ENCODE data around the gene RFXAP. TPM values are rescaled to one million over a fixed set of nuclear protein-coding genes. Genes with fewer than 3 reads are reported as not detected.

Gene RFXAP
- total RNA-seq, 1 experiment from 2014 or later = 4.4 TPM

DNA sequence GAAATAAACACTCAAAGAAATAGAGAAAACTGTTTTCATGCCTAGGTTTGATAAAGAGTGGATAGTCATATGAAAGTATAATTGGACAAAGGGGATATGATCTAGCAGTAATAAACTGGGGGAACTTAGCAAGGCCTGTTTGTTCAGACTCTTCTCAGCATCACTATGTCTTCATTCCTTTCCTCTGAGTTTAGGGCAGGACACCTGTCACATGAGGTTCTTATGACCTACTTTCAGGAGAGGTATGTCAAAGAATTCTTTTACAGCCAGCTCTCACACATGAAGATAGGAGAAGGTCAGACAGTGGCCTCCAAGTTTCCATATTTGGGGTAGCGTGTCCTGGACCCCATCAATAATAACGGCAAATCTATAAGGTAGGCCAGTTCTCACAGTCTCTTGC is 11.4 kb upstream of the RFXAP start:
- Histone ChIP-seq H3K4me3 (replicated peaks in 1 of 2; ENCODE audit: low read depth in 1 of 2, low read length in 2 of 2) (no peak overlapping the region), H3K27ac (ENCODE audit: low read depth, low read length) (no peak overlapping the region), H2AFZ (ENCODE audit: low read depth, low read length, poor library complexity, severe bottlenecking) (no peak overlapping the region), H3K79me2 (ENCODE audit: insufficient read depth, low read length) (no peaks in the 10 kb centered on the region), H4K20me1 (ENCODE audit: insufficient read depth) (no peaks in the 10 kb centered on the region), H3K4me2 (ENCODE audit: low read length) (no peak overlapping the region), H3K4me1 (ENCODE audit: control insufficient read depth in 1 of 2, insufficient read depth in 2 of 2, low read length in 2 of 2) (no peaks in the 10 kb centered on the region), H3K9me2 (ENCODE audit: insufficient read depth) (no peaks in the 10 kb centered on the region), H3K9ac (ENCODE audit: low read length) (no peak overlapping the region), H3K36me3 (ENCODE audit: control insufficient read depth in 1 of 2, insufficient read depth in 2 of 2, low read length in 2 of 2) (no peaks in the 10 kb centered on the region), H3K9me3 (ENCODE audit: control insufficient read depth in 1 of 2, insufficient read depth in 1 of 2, low read depth in 1 of 2, low read length in 2 of 2) (no peaks in the 10 kb centered on the region), H3K27me3 (ENCODE audit: insufficient read depth, low read length) (no peaks in the 10 kb centered on the region)
- BruUV-seq (replicated peaks) = no TSS peak
- CTCF ChIA-PET = no interaction called here
- DNase-seq (ENCODE audit: low read depth, low spot score) (no peak), ATAC-seq (no peak)
- no peak for TF ChIP-seq RAD21 (IDR thresholded peaks at IDR 0.05; ENCODE audit: low read depth)
- no peak for TF ChIP-seq CEBPB (IDR thresholded peaks at IDR 0.05; ENCODE audit: low read depth)
- intact Hi-C loops (cut with micrococcal nuclease) = no loop called here
- POLR2A ChIA-PET = no interaction called here
- RAD21 ChIA-PET (ENCODE audit: low non-redundant PET in 1 of 2, low total read pairs in 2 of 2, uncharacterized antibody in 2 of 2, unreplicated experiment in 2 of 2) = no interaction called here

DNA sequence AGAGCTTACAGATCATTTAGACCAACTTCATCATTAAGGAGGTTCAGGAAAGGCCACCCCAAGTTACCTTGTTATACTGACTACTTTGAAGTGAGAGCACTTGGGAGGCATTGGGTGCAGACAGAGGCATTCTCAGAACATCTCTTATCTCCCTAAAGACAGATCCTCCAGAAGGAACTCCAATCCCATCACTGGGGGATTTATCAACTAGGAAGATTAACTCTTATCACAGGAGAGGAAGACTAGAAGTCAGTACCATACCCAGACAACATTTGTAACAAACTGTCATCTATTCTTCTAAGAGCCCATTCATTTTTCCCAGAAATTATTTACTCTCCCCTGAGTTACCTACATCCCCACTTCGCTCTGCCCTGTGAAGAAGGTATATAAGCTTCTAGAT is 5.8 kb upstream of the RFXAP start:
- no peaks in the 10 kb centered on the region for H3K79me2 ChIP-seq (ENCODE audit: insufficient read depth, low read length)
- H3K27ac ChIP-seq (ENCODE audit: low read depth, low read length) = no peak overlapping the region
- no peak for ATAC-seq
- no peak overlapping the region for H3K4me2 ChIP-seq (ENCODE audit: low read length)
- no peak overlapping the region for H2AFZ ChIP-seq (ENCODE audit: low read depth, low read length, poor library complexity, severe bottlenecking)
- BruUV-seq (replicated peaks) = no TSS peak
- H3K9me3 ChIP-seq (ENCODE audit: control insufficient read depth in 1 of 2, insufficient read depth in 1 of 2, low read depth in 1 of 2, low read length in 2 of 2) = no peaks in the 10 kb centered on the region
- H3K27me3 ChIP-seq (ENCODE audit: insufficient read depth, low read length) = no peaks in the 10 kb centered on the region
- no peaks in the 10 kb centered on the region for H3K36me3 ChIP-seq (ENCODE audit: control insufficient read depth in 1 of 2, insufficient read depth in 2 of 2, low read length in 2 of 2)
- no peaks in the 10 kb centered on the region for H3K4me1 ChIP-seq (ENCODE audit: control insufficient read depth in 1 of 2, insufficient read depth in 2 of 2, low read length in 2 of 2)
- H3K9ac ChIP-seq (ENCODE audit: low read length) = no peak overlapping the region
- no peak for DNase-seq (ENCODE audit: low read depth, low spot score)
- intact Hi-C loops (cut with micrococcal nuclease) = no loop called here
- ChIA-PET CTCF (no interaction called here), POLR2A (no interaction called here), RAD21 (ENCODE audit: low non-redundant PET in 1 of 2, low total read pairs in 2 of 2, uncharacterized antibody in 2 of 2, unreplicated experiment in 2 of 2) (no interaction called here)
- H4K20me1 ChIP-seq (ENCODE audit: insufficient read depth) = no peaks in the 10 kb centered on the region
- no peak overlapping the region for H3K4me3 ChIP-seq (replicated peaks in 1 of 2; ENCODE audit: low read depth in 1 of 2, low read length in 2 of 2)
- no peaks in the 10 kb centered on the region for H3K9me2 ChIP-seq (ENCODE audit: insufficient read depth)
- TF ChIP-seq SIN3A (IDR thresholded peaks at IDR 0.05; ENCODE audit: low read depth) (no peak), POLR2A (IDR thresholded peaks at IDR 0.05; ENCODE audit: borderline replicate concordance, extremely low read depth, insufficient read depth, insufficient read length) (no peak), SRF (IDR thresholded peaks at IDR 0.05; ENCODE audit: low read depth) (no peak), CEBPB (IDR thresholded peaks at IDR 0.05; ENCODE audit: low read depth) (no peak), EZH2phosphoT487 (IDR thresholded peaks at IDR 0.05; ENCODE audit: borderline replicate concordance) (no peak), RAD21 (IDR thresholded peaks at IDR 0.05; ENCODE audit: low read depth) (no peak), FOSL1 (IDR thresholded peaks at IDR 0.05; ENCODE audit: low read depth) (no peak), ZNF274 (IDR thresholded peaks at IDR 0.05; ENCODE audit: low read depth, low read length) (no peak)
- TF ChIP-seq, protein P1, sequence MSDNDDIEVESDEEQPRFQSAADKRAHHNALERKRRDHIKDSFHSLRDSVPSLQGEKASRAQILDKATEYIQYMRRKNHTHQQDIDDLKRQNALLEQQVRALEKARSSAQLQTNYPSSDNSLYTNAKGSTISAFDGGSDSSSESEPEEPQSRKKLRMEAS (IDR thresholded peaks at IDR 0.05) = no peak
- TF ChIP-seq, protein P2, sequence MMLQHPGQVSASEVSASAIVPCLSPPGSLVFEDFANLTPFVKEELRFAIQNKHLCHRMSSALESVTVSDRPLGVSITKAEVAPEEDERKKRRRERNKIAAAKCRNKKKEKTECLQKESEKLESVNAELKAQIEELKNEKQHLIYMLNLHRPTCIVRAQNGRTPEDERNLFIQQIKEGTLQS (IDR thresholded peaks at IDR 0.05) = no peak
- TF ChIP-seq, protein P3, sequence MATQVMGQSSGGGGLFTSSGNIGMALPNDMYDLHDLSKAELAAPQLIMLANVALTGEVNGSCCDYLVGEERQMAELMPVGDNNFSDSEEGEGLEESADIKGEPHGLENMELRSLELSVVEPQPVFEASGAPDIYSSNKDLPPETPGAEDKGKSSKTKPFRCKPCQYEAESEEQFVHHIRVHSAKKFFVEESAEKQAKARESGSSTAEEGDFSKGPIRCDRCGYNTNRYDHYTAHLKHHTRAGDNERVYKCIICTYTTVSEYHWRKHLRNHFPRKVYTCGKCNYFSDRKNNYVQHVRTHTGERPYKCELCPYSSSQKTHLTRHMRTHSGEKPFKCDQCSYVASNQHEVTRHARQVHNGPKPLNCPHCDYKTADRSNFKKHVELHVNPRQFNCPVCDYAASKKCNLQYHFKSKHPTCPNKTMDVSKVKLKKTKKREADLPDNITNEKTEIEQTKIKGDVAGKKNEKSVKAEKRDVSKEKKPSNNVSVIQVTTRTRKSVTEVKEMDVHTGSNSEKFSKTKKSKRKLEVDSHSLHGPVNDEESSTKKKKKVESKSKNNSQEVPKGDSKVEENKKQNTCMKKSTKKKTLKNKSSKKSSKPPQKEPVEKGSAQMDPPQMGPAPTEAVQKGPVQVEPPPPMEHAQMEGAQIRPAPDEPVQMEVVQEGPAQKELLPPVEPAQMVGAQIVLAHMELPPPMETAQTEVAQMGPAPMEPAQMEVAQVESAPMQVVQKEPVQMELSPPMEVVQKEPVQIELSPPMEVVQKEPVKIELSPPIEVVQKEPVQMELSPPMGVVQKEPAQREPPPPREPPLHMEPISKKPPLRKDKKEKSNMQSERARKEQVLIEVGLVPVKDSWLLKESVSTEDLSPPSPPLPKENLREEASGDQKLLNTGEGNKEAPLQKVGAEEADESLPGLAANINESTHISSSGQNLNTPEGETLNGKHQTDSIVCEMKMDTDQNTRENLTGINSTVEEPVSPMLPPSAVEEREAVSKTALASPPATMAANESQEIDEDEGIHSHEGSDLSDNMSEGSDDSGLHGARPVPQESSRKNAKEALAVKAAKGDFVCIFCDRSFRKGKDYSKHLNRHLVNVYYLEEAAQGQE (IDR thresholded peaks at IDR 0.05; ENCODE audit: low read depth) = no peak
- TF ChIP-seq, protein P4, sequence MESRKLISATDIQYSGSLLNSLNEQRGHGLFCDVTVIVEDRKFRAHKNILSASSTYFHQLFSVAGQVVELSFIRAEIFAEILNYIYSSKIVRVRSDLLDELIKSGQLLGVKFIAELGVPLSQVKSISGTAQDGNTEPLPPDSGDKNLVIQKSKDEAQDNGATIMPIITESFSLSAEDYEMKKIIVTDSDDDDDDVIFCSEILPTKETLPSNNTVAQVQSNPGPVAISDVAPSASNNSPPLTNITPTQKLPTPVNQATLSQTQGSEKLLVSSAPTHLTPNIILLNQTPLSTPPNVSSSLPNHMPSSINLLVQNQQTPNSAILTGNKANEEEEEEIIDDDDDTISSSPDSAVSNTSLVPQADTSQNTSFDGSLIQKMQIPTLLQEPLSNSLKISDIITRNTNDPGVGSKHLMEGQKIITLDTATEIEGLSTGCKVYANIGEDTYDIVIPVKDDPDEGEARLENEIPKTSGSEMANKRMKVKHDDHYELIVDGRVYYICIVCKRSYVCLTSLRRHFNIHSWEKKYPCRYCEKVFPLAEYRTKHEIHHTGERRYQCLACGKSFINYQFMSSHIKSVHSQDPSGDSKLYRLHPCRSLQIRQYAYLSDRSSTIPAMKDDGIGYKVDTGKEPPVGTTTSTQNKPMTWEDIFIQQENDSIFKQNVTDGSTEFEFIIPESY (IDR thresholded peaks at IDR 0.05; ENCODE audit: extremely low read depth, insufficient replicate concordance, low read length) = no peak
- TF ChIP-seq, protein P5, sequence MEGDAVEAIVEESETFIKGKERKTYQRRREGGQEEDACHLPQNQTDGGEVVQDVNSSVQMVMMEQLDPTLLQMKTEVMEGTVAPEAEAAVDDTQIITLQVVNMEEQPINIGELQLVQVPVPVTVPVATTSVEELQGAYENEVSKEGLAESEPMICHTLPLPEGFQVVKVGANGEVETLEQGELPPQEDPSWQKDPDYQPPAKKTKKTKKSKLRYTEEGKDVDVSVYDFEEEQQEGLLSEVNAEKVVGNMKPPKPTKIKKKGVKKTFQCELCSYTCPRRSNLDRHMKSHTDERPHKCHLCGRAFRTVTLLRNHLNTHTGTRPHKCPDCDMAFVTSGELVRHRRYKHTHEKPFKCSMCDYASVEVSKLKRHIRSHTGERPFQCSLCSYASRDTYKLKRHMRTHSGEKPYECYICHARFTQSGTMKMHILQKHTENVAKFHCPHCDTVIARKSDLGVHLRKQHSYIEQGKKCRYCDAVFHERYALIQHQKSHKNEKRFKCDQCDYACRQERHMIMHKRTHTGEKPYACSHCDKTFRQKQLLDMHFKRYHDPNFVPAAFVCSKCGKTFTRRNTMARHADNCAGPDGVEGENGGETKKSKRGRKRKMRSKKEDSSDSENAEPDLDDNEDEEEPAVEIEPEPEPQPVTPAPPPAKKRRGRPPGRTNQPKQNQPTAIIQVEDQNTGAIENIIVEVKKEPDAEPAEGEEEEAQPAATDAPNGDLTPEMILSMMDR (IDR thresholded peaks at IDR 0.05 in 2 of 3, conservative IDR thresholded peaks at IDR 0.05 in 1 of 3; ENCODE audit: borderline replicate concordance in 1 of 3, insufficient read depth in 1 of 3, low read depth in 2 of 3, low read length in 2 of 3) = no peak

Data from HCT116 (cell line).